Epidermal melanocyte (primary cell): ENCODE data around the gene TMEM19.

ENCODE experiments used
- DNase-seq: peaks from one replicate; pipeline ENCODE4 v3.0.0; 2011; ENCODE audit warnings: low spot score; ENCODE audit not compliant: insufficient read length

Gene TMEM19

DNA sequence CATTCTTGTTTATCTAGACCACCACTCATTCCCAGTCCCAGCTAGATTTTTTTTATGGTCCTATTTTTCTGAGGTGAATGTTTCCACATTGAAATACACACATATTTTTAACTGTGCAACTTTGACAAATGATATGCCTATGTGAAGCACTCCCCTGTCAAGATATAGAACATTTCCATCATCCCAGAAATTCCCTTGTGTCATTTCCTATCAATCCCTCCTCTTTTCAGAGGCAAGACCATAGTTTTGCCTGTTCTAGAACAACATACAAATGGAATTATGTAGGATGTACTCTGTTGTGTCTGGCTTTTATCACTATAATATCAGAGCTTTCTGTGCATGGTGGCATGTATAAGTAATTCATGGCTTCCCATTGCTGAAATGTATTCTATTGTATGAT is 32.7 kb downstream of the TMEM19 start:
- no peak for DNase-seq

DNA sequence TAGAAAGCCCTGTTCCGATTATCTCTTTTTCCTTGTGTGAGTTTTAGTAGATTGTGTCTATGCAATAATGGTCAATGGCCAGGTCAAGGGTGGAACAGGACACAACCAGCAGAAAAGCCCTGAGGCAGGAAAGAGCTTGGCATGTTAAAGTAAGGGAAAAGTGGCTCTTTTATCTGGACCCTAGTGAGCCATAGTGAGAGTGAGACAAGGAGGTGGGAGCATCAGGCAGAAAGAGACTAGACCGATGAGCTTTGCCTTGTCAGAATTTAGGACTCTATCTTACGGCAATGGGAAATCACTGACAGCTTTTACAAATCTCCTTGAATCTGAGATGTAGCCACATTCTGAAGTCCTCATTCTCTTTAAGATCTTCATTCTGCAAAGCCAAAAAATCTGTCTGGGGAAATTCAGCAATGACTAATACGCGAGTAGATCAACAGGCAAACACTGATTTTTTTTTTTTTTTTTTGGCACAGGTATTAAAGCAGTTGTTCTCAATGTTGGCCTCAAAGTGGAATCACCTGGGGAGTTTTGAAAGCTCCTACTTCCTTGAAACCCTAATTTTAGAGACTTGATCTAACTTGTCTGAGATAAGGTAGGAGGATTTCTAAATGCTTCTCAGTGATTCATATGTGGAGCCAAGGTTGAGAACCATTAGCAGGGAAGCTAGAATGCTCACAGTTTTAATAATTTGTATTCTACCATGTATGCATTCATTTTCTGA is 33.9 kb downstream of the TMEM19 start:
- no peak for DNase-seq

DNA sequence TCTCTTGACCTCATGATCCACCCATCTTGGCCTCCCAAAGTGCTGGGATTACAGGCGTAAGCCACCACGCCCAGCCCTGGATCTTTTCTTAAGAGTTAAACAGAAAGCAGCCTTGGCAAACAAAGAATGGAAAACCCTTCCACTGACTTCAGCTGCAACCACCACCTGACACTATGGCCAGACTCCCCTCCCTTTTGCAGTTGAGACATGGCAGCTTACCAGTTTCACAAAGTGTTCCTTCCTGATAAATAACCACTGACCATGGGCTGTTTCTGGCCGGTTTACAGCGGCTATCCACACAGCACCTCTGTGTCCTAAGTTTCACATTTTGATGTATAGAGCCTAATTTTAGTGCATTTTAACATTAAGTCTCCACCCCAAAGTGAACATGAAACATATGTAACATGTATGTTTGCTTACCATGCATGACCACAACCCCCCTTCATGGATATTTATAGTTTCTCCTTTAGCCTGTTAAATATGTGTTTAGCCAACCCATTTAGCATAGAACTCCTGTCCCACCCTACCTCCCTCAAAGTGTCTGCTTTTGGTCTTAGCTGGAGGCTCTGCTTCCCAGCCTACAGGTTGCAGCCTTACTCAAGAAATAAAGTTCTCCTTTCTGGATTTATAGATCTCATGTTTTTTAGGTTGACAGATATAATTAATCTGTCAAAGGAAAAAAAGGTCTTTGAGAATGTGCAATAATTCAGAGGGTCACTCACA is 36.1 kb downstream of the TMEM19 start:
- DNase-seq = no peak

DNA sequence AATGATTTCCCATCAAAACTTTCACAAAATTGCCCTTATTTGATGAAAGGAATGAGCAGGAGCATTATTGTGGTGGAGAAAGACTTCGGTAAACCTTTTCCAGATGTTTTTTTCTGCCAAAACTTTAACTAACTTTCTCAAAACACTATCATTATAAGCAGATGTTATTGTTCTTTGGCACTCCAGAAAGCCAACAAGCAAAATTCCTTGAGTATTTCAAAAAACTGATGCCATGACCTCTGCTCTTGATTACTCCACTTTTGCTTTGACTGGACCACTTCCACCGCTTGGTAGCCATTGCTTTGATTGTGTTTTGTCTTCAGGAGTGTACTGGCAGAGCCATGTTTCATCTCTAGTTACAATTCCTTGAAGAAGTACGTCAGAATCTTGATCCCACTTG is 39.1 kb downstream of the TMEM19 start:
- no peak for DNase-seq

DNA sequence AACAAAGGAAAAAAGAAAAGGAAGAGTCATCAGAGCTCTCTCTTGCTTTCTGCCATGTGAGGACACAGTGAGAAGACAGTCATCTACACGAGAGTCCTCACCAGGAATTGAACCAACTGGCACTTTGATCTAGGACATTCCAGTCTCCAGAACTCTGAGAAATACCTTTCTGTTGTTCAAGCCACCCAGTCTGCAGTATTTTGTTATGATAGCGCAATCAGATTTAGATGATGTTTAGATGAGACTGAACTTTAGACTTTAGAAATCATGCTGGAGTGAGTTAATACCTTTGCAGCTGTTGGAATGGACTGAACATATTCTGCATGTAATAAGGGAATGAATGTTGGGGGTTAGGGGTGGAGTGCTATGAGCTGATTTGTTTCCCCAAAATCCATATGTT is 40.7 kb downstream of the TMEM19 start:
- DNase-seq = no peak

DNA sequence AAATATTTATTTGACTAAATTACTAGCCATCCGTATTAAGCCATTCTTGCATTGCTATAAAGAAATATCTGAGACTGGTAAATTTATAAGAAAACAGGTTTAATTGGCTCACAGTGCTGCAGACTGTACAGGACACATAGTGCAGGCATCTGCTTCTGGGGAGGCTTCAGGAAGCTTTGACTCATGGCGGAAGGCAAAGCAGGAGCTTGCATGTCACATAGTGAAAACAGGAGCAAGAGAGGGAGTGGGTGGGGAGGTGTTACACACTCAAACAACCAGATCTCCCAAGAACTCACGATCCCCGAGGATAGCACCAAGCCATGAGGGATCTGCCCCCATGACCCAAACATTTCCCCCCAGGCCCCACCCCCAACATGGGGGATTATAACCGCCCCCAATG is 42.1 kb downstream of the TMEM19 start:
- DNase-seq = no peak

DNA sequence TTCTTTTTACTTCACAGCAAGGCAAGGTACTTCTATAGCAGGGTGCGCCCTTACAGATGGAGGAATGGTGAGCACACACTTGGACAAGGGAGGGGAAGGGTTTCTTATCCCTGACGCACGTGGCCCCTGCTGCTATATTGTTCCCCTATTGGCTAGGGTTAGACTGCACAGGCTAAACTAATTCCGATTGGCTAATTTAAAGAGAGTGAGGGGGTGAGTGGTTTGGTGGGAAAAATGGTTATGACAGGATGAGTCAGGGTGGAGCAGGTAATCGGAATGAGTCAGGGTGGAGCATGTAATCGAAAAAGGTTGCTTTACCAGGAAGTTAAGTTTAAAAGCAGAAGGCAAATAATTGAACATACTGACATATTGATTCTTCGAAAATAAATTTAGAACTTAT is 45.1 kb downstream of the TMEM19 start:
- DNase-seq = no peak

DNA sequence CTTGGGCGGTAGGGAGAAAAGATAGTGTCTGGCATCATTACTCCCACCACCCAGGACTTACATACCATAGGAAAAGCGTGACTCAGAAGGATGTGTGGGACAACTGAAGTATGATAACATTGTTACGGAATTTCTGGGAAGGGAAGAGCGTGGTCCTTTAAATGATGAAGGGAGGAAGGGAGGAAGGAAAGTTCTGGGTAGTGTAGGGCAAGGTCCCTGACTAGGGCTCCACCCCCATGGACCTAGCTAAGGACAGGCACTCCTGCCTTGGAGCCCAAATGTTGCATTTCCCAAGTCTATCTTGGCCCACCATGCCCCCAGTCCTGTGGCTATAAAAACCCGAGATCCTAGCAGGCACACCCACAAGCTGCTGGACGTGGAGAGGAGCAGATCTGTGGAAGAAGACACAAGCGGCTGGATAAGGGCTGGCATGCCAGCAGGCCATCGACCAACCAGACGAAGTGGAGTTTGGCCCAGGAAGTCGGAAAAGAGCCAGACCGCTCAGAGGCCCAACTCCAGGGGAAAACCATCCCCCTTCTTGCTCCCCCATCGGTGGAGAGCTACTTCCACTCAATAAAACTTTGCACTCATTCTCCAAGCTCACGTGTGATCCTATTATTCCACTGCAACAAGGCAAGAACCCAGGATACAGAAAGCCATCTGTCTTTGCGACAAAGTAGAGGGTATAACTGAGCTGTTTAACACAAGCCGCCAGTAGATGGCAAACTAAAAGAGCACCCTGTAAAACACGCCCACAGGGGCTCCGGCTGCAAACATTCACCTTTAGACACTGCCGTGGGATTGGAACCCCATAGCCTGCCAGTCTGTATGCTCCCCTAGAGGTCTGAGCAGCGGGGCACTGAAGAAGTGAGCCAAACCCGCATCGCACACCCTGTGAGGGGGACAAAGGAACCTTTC is 45.8 kb downstream of the TMEM19 start:
- no peak for DNase-seq

DNA sequence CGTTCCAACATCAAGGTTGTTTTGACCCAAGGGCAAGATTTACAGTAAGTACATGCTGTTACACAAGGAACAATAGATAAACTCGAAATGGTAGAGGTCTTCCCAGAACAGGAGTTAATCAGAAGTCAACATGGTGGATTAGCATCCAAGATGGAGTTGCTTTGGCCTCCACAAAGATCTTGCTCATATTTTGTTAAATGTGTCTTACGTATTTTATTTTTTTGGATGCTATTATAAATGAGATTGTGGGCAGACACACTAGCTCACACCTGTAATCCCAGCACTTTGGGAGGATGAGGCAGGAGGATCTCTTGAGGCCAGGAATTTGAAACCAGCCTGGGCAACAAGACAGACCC is 46.5 kb downstream of the TMEM19 start:
- no peak for DNase-seq

DNA sequence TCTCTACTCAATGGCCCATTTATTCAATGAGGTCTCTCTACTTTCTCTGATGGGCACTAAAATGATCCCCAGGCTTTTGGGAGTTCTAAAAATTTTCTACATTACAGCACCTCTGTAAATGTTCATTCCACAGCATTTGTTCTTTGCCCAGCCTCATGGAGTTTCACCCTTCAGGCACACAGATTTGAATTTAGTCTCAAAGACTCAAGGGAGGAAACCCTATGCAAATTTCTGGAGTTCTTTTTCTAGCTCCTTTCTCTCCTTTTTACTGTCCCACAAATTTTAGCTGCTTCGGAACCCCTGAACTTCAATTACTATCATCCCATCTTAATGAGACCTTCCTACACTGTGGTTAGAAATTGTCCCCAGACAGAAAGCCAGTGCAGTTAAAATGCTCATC is 51.3 kb downstream of the TMEM19 start:
- DNase-seq = no peak

DNA sequence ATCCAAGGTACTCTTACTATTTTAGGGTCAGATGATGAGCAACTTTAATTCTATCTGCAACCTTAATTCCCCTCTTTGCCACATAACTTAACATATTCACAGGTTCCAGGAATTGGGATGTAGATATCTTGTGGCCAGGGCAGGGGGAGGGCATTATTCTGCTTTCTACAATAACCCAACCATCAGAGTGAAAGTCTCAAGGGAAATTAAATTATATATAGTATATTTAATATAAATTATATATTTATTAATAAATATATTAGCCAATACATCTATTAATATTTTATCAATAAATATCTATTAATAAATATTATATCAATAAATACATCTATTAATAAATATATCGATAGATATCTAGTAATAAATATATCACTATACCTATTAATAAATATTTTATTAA is 57.1 kb downstream of the TMEM19 start:
- no peak for DNase-seq

DNA sequence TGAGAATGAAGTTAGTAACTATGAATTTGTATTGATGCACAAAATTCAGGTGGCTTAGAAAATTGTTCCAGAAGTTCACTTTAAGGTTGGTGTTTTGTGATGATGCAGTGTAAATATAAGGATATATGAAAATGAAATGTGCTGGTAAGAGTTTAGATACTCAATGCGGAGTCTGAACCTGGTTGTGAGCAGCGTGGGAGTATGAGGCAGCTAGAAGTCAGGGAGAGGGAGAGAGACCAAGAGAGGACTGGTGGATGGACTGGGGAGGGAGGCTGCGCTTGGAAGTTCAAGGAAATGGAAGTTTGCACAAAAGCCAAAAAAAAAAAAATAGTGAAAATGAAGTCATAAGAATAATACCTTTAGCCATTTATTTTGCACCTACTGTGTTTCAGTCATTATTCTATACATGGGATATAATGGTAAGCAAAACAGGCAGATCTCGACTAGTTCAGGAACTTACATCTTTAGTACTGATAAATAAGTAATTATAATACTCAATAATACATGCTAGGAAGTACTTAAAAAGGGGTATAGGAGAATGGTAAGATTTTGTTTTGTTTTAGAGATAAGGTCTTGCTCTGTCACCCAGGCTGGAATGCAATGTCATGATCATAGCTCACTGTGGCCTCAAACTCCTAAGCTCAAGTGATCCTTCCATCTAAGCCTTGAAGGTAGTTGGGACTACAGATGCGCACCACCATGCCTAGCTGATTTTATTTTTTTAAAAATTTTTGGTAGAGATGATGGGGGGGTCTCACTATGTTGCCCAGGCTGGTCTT is 58.8 kb downstream of the TMEM19 start:
- DNase-seq = no peak

DNA sequence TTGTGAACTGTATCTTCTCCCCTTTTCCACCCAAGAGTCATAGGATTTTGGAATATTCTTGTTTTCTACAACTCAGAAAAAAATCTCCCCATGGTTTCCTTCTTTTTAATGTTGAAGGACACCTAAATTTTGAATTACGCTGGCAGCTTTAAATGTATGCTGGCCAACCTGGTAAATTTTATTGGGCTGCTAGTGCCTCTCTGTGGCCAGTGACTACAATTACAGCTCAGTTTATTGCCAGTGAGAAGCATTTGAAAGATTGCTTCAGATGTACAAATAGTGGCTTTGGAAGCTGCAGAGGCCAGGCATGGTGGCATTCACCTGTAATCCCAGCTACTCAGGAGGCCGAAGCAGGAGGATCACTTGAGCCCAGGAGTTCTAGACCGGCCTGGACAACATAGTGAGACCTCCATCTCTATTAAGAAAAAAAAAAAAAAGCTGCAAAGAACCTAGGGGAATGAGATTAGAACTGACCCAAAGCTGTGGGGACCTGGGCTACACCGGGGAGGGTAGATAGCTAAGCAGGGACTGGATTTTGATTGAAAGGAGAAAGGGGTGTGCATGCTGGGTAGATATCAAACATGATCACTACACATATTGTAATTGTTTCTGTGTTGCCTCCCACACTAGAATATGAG is 61.2 kb downstream of the TMEM19 start:
- DNase-seq = peak; percentile 48

DNA sequence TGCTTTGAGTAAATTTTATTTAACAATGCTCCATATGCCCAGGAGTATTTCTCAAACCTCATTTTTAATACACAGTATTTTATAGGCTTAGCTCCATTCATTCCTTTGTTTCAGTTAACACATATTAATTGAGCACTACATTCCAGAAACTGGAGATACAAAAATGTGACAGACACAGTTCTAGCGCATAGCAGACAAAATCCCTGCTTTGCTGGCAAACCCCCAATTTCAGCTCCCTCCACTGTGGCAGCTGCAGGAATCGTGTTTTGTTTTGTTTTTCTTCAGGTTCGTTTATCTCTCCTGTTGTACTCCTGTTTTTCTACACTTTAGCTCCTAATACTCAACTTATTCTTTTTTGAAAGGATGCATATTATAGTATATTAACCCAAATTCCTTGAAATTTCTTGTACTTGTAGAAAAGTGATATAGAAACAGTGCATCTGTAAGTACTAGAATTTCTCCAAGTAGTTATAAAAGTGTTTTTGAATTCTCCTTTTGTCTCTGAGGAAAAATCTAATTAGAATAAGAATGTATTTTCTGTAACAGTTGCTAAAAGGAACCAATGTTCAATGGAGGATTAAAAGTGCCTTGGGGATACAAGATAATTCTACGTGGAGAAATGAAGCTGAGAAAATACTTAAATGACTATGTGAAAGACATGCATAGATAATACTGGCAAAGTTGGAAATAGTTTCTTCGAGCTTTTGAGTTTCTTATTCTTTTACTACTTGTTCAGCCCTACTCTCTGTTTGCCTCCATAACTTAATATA is 62.4 kb downstream of the TMEM19 start:
- no peak for DNase-seq

DNA sequence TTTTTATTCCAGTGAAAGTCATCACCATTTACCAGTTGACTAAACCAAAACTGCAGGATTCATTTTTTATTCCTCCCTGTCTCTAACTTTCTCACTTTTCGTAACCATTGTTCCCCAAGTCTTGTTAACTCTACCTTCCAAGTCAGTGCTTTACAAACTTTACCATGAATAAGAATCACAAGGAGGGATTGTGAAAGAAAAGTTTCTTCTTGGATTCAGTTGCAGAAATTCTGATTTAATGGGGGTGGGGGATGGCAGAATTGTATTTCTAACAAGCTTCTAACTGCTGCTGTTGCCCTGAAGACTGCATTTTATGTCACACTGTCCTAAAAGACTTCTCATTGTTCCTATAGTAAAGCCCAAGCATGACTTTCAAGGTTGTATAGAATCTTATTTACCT is 63.8 kb downstream of the TMEM19 start:
- DNase-seq = no peak

DNA sequence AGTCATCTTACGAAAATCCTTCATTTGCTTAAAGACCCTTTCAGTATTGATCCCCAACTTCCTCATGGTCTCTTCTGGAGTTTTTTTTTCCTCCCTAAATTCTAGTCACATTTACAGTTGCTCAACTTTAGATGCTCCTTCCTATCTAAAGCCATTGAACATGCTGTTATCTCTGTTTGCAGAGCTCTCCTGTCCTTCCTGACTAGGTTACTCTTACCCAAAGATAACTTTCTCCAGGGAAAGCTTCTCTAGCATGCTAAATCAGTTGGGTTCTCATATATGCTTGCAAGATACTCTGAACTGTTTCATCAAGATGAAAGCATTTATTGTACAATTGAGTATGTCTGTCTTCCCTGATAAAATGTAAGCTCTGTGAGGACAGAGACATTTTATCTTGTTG is 67.0 kb downstream of the TMEM19 start:
- no peak for DNase-seq
